Fibroblast of lung (primary cell): ENCODE measurements around the gene MPRIP.

Experiments used
- EZH2 ChIP-seq: IDR thresholded peaks from 2 replicates; pipeline ENCODE4 v1.5.1; 2012; ENCODE audit warnings: low read length, control low read depth, mild to moderate bottlenecking; ENCODE audit errors: missing control alignments
- TF ChIP-seq, protein P1 (sequence below), 2 donors: IDR thresholded peaks in 1 of 2; conservative IDR thresholded peaks in 1 of 2; 1 replicate in 1 of 2; 2 replicates in 1 of 2; pipeline ENCODE4 v1.5.1; 2011 to 2012; ENCODE audit warnings: low read length in 2 of 2, control low read depth in 1 of 2, inconsistent platforms in 1 of 2, low read depth in 1 of 2, mild to moderate bottlenecking in 1 of 2

DNA sequence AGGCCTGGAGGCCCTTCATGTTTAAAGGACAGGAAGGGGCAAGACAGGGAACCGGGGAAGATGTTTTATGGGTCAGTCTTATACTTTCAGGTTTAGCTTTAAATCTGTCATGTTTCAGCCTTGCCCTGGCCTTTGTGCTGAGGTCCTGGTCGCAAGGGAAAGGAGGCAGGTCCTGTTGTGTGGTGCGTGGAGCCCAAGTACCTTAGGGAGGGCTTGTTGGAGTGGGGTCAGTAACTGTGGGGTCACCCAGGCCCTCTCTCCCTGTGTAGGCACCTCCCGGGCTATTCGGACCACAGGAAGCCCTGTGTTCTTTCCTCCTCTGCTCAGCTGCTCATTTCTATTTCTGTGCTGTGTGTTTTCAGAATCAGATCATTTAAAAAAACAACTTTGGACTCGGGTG, 42.7 kb downstream of the MPRIP start:
- TF ChIP-seq, protein P1, sequence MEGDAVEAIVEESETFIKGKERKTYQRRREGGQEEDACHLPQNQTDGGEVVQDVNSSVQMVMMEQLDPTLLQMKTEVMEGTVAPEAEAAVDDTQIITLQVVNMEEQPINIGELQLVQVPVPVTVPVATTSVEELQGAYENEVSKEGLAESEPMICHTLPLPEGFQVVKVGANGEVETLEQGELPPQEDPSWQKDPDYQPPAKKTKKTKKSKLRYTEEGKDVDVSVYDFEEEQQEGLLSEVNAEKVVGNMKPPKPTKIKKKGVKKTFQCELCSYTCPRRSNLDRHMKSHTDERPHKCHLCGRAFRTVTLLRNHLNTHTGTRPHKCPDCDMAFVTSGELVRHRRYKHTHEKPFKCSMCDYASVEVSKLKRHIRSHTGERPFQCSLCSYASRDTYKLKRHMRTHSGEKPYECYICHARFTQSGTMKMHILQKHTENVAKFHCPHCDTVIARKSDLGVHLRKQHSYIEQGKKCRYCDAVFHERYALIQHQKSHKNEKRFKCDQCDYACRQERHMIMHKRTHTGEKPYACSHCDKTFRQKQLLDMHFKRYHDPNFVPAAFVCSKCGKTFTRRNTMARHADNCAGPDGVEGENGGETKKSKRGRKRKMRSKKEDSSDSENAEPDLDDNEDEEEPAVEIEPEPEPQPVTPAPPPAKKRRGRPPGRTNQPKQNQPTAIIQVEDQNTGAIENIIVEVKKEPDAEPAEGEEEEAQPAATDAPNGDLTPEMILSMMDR (conservative IDR thresholded peaks at IDR 0.05 in 1 of 2, IDR thresholded peaks at IDR 0.05 in 1 of 2; ENCODE audit: low read depth in 1 of 2, low read length in 2 of 2) = no peak
- no peak for TF ChIP-seq EZH2
